Psoas muscle (tissue), 8 donors: ENCODE measurements around the gene MARCHF3. TPM values are rescaled to one million over a fixed set of nuclear protein-coding genes. Genes with fewer than 3 reads are reported as not detected.
"Not testable (repeated sequence)": the region's sequence is repeated elsewhere in the genome, so short reads cannot be mapped to it uniquely, and the experiment has no call there.

Experiments
- ATAC-seq, 4 donors: fragments of 200-7000 bp; cut with Tn5 transposase; one replicate each; pipeline ENCODE4 v1.9.1; 2020; ENCODE audit warnings: moderate library complexity in 3 of 4, mild to moderate bottlenecking in 2 of 4
- DNase-seq, 2 donors: peaks; one replicate each; pipeline ENCODE4 v3.0.0-alpha.2; 2020
- H3K27ac ChIP-seq: fragments of 200-600 bp; one replicate; pipeline ENCODE4 v1.8.0; 2022
- H3K27me3 ChIP-seq, 3 donors: fragments of 200-600 bp in 1 of 3; one replicate each; pipeline versions ENCODE4 v1.6.1 to v1.8.0; 2013 to 2022; ENCODE audit warnings: low read length in 2 of 3, mild to moderate bottlenecking in 2 of 3, moderate library complexity in 1 of 3; ENCODE audit not compliant: insufficient read depth in 3 of 3
- H3K36me3 ChIP-seq, 2 donors: fragments of 200-600 bp in 1 of 2; one replicate each; pipeline versions ENCODE4 v1.6.1 to v1.8.0; 2013 to 2022; ENCODE audit warnings: low read depth in 1 of 2, mild to moderate bottlenecking in 1 of 2, moderate library complexity in 1 of 2; ENCODE audit not compliant: insufficient read depth in 1 of 2
- H3K4me1 ChIP-seq: fragments of 200-600 bp; one replicate; pipeline ENCODE4 v1.8.0; 2022
- H3K4me3 ChIP-seq: fragments of 200-600 bp; one replicate; pipeline ENCODE4 v1.8.0; 2022; ENCODE audit warnings: mild to moderate bottlenecking
- H3K9me3 ChIP-seq: fragments of 200-600 bp; one replicate; pipeline ENCODE4 v1.8.0; 2022
- WGBS, 3 donors: extraction: QIAGEN DNeasy Blood & Tissue Kit; methylation state at CpG; one replicate each; pipeline versions ENCODE4 v1.1.6 to v1.1.7; 2013; 5-methylcytosine and 5-hydroxymethylcytosine counted together
- intact Hi-C, 2 donors: fragments of 100-400 bp; cut with DNase I; formaldehyde crosslinking; loops; one replicate each; pipeline versions ENCODE4 v1.11.0 to v1.14.2; 2022
- polyA plus RNA-seq, 3 donors: library from polyadenylated mRNA; stranded (reverse); fragments of 200-250 nt; gene quantifications; one replicate each; pipeline ENCODE4 v1.2.3, GENCODE V29; 2013
- total RNA-seq, 4 donors: library from RNA; stranded (reverse); fragmentation: NEBNext Ultra II Directional in 2 of 4; extraction: Animal tissue kit (Norgen Biotek cat#: 25700) in 2 of 4; gene quantifications; one replicate each; pipeline versions ENCODE4 v1.2.1 to v1.2.4, GENCODE V29; 2021 to 2023
- TF ChIP-seq, protein P1 (sequence below): fragments of 200-600 bp; IDR thresholded peaks from one replicate; pipeline ENCODE4 v1.8.0; 2022; ENCODE audit warnings: antibody characterized with exemption
- donor health status: healthy with polysubstance abuse.
- donor health status: DM: no; HTN: no; CAD: no; lungs with moderate emphysema.
- donor health status: Bipolar disorder and iron deficiency.
- donor health status: healthy.
- donor health status: DM: yes; HTN: yes; CAD: no.
- donor health status: DM: no; HTN: no; CAD: no.
- donor health status: DM: no; HTN: no; CAD: no.
- donor health status: DM: yes; HTN: yes; CAD: no.

Gene MARCHF3
- total and polyA plus RNA-seq, 7 donors: 6.0 to 22.0 (median 12.0) TPM

DNA sequence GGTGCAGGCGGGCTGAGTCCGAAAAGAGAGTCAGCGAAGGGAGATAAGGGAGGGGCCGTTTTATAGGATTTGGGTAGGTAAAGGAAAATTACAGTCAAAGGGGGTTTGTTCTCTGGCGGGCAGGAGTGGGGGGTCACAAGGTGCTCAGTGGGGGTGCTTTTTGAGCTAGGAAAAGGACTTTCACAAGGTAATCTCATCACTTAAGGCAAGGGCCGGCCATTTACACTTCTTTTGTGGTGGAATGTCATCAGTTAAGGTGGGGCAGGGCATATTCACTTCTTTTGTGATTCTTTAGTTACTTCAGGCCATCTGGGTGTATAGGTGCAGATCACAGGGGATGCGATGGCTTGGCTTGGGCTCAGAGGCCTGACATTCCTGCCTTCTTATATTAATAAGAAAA is 191.0 kb downstream of the MARCHF3 start:
- 86 to 92% (median 86%) methylated on average over 7 of the region's 7 CpGs for WGBS, 3 donors
- not testable (repeated sequence) for H3K27me3 ChIP-seq, H3K4me3 ChIP-seq, H3K9me3 ChIP-seq, H3K36me3 ChIP-seq, H3K27ac ChIP-seq, H3K4me1 ChIP-seq, ATAC-seq, DNase-seq
- intact Hi-C loops: loop anchor here (5.0 to 10.0 kb wide), 2 partner anchors 475 to 653 kb away; no protein-coding TSS in a partner anchor

DNA sequence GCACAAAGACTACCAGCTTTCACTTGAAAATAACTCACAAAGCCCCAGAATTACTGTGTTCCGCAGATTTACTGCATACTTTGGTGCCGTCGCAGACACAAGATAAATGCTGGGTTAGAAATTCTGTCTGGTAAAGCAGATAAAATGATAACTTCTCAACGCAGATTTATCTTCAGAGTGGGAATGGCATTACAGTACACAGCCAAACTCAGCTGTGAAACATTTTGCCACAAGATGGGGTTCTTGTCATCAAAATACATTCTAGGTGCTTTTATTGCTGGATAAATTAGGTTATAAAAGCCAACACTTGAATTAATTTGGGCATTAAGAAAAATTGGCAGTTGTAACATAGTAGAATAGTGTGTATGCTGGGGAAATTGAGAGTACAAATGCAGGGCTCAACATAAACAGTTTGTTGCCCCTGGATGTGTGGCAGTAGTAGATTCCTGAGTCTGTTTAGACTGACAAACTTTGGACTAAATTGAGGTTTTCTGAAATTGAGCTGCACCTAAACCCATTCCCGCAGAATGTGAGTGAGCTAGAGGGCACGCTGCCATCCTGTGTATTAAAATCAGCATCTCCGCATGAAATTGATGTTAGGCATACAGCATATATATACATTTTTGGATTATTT is 192.3 kb downstream of the MARCHF3 start:
- no peaks in the 10 kb centered on the region for H3K27me3 ChIP-seq
- WGBS, 3 donors: 74 to 78% (median 75%) methylated on average over 7 of the region's 7 CpGs
- H3K36me3 ChIP-seq: no peaks in the 10 kb centered on the region
- ATAC-seq (peak in 1 of 4 donors; percentile 63), DNase-seq (no peak)
- H3K4me3 ChIP-seq: no peak overlapping the region
- intact Hi-C loops: loop anchor here (5.0 to 10.0 kb wide), 2 partner anchors 477 to 654 kb away; no protein-coding TSS in a partner anchor
- H3K9me3 ChIP-seq: no peaks in the 10 kb centered on the region
- no peak overlapping the region for H3K27ac ChIP-seq
- TF ChIP-seq, protein P1, sequence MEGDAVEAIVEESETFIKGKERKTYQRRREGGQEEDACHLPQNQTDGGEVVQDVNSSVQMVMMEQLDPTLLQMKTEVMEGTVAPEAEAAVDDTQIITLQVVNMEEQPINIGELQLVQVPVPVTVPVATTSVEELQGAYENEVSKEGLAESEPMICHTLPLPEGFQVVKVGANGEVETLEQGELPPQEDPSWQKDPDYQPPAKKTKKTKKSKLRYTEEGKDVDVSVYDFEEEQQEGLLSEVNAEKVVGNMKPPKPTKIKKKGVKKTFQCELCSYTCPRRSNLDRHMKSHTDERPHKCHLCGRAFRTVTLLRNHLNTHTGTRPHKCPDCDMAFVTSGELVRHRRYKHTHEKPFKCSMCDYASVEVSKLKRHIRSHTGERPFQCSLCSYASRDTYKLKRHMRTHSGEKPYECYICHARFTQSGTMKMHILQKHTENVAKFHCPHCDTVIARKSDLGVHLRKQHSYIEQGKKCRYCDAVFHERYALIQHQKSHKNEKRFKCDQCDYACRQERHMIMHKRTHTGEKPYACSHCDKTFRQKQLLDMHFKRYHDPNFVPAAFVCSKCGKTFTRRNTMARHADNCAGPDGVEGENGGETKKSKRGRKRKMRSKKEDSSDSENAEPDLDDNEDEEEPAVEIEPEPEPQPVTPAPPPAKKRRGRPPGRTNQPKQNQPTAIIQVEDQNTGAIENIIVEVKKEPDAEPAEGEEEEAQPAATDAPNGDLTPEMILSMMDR: peak; percentile 45
- H3K4me1 ChIP-seq: no peaks in the 10 kb centered on the region

DNA sequence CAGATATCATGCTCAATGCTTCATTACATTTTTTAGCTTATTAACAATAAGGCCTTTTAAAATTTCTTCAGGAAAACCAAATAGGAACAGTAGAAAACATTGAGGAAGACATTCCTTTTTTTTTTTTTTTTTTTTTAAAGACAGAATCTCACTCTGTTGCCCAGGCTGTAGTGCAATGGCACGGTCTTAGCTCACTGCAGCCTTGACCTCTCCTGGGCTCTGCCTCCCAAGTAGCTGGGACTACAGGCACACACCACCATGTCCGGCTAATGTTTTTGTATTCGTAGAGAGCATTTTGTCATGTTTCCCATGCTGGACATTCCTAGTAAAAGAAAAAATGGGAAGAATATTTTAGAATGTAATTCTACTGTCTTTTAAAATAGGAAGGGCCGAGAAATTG is 193.1 kb downstream of the MARCHF3 start:
- no peak for DNase-seq
- no peak overlapping the region for H3K27ac ChIP-seq
- H3K36me3 ChIP-seq: no peaks in the 10 kb centered on the region
- ATAC-seq: no peak
- no peaks in the 10 kb centered on the region for H3K27me3 ChIP-seq
- intact Hi-C loops: loop anchor here (5.0 to 10.0 kb wide), 2 partner anchors 478 to 655 kb away; no protein-coding TSS in a partner anchor
- H3K4me3 ChIP-seq: no peak overlapping the region
- no peaks in the 10 kb centered on the region for H3K4me1 ChIP-seq
- H3K9me3 ChIP-seq: no peaks in the 10 kb centered on the region
- TF ChIP-seq, protein P1: no peak
- 98% methylated on average over 4 of the region's 4 CpGs for WGBS, 3 donors

DNA sequence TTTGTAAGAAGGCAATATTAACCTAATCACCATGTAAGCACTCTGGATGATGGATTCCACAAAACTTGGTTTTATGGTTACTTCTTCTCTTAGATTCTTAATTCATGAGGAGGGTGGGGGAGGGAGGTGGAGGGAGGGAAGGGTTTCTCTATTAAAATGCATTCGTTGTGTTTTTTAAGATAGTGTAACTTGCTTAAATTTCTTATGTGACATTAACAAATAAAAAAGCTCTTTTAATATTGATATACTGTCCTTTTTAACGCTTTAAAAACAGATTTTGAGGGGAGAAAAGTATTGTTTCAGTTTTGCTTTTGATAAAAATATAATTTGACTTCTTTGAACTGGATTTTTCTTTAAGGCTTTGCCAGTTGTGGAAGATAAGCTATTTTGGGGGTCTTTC is 193.6 kb downstream of the MARCHF3 start:
- no peaks in the 10 kb centered on the region for H3K4me1 ChIP-seq
- H3K27ac ChIP-seq: no peak overlapping the region
- H3K9me3 ChIP-seq: no peaks in the 10 kb centered on the region
- ATAC-seq (no peak), DNase-seq (no peak)
- no peaks in the 10 kb centered on the region for H3K27me3 ChIP-seq
- H3K4me3 ChIP-seq: no peak overlapping the region
- H3K36me3 ChIP-seq: no peaks in the 10 kb centered on the region
- 92 to 95% (median 93%) methylated on average over 2 of the region's 2 CpGs for WGBS, 3 donors
- intact Hi-C loops: loop anchor here (5.0 to 10.0 kb wide), 2 partner anchors 478 to 656 kb away; no protein-coding TSS in a partner anchor
- TF ChIP-seq, protein P1: no peak

DNA sequence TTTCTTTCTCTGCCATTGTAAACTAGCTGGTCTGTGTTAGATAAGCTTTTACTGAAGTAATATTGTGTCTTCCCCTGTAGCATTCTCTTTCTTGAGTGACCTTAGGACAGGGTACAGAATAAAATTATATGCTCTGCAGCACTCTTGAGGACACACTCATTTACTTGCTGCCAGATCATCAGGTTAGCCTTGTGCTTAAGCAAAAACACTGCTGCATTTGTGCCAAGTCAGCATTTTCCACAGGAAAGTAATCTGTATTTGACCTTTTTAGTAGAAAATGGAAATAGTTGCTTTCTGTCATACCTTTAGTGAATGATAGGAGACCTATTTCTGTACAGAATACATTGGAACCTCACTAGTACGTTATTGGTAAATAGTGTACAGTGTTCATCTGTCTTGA is 199.2 kb downstream of the MARCHF3 start:
- H3K36me3 ChIP-seq: peaks cover 0 to 7% of the 10 kb centered on the region in 2 donors
- ATAC-seq: no peak
- no peak for DNase-seq
- WGBS, 3 donors: 78 to 96% (median 93%) methylated on average over 1 of the region's 1 CpG
- TF ChIP-seq, protein P1: no peak
- intact Hi-C loops: loop anchor here (10.0 kb wide), 1 partner anchor 484 kb away; no protein-coding TSS in a partner anchor
- H3K4me1 ChIP-seq: no peaks in the 10 kb centered on the region
- H3K27ac ChIP-seq: no peak overlapping the region
- H3K27me3 ChIP-seq: no peaks in the 10 kb centered on the region
- H3K9me3 ChIP-seq: no peaks in the 10 kb centered on the region
- H3K4me3 ChIP-seq: no peak overlapping the region
